PC-3 (cell line): ENCODE data around the gene CTRB1.

Source experiments
- CTCF ChIP-seq: fragments of 300-600 bp; sonication (generic); conservative IDR thresholded peaks from 2 replicates; pipeline ENCODE4 v1.5.1; 2017; ENCODE audit warnings: antibody characterized with exemption, low read depth, mild to moderate bottlenecking, low read length
- EZH2 ChIP-seq: fragments of 300-600 bp; sonication (generic); IDR thresholded peaks from one replicate; pipeline ENCODE4 v1.6.1; 2017; ENCODE audit warnings: antibody characterized with exemption, mild to moderate bottlenecking, low read length; ENCODE audit not compliant: unreplicated experiment

- no peak for TF ChIP-seq CTCF
- TF ChIP-seq EZH2, result no peak
Measured at GRCh38 chr16:75237398-75238131, 18.8 kb downstream of the CTRB1 start.
